ENCODE data around the gene SMG6. TPM values are rescaled to one million over a fixed set of nuclear protein-coding genes. Genes with fewer than 3 reads are reported as not detected.

Gene SMG6
- total and polyA plus RNA-seq, 2 of the 13 experiments (the other 11 are each of a cell fraction or from before 2014, with no cell fraction given), result 4.6 to 14.6 TPM

GRCh38 chr17:2067048-2067561, 236.5 kb downstream of the SMG6 start:
- H3K27me3 ChIP-seq (ENCODE audit: control insufficient read depth in 1 of 2, insufficient read depth in 2 of 2, low read length in 2 of 2), result no peaks in the 10 kb centered on the region
- no peak overlapping the region for H3K9ac ChIP-seq (ENCODE audit: insufficient read depth, low read depth, low read length)
- H3K4me3 ChIP-seq (replicated peaks in 1 of 3; ENCODE audit: insufficient read depth in 1 of 3, low read depth in 2 of 3, low read length in 3 of 3), result 0 out of 6 replicates have a peak overlapping the region, but pooled peaks of 1 of the 3 experiments have one; percentile 13
- no peak overlapping the region for H2AFZ ChIP-seq (ENCODE audit: low read length)
- ChIA-PET CTCF (ENCODE audit: low intra/inter-chr PET ratio, low total read pairs) (no interaction called here), POLR2A (no interaction called here)
- BruUV-seq (replicated peaks), result no TSS peak
- 53% methylated on average over 10 of the region's 14 CpGs for WGBS (ENCODE audit: low lambda C conversion rate)
- peak overlapping the region; percentile 54 for H3K27ac ChIP-seq (ENCODE audit: extremely low read length, insufficient read depth, low read length)
- in situ Hi-C loops (cut with HindIII; ENCODE audit: extremely low pct_ligation_motif_present, low pct_unique_long_range_greater_than_20kb) (no loop called here), intact Hi-C loops (cut with micrococcal nuclease; ENCODE audit: unreplicated experiment) (no loop called here)
- H4K20me1 ChIP-seq (ENCODE audit: insufficient read depth, low read length), result no peaks in the 10 kb centered on the region
- H3K9me3 ChIP-seq (ENCODE audit: low read length), result no peaks in the 10 kb centered on the region
- ATAC-seq (peak; percentile 80), DNase-seq (ENCODE audit: low spot score) (no peak), FAIRE-seq (no peak)
- H3K4me2 ChIP-seq (ENCODE audit: low read depth, low read length), result peak overlapping the region; percentile 55
- H3K79me2 ChIP-seq (ENCODE audit: insufficient read depth, low read length), result no peaks in the 10 kb centered on the region
- H3K36me3 ChIP-seq (replicated peaks in 1 of 2; ENCODE audit: control insufficient read depth in 1 of 2, insufficient read depth in 2 of 2, low read length in 2 of 2), result peaks cover 13 to 28% of the 10 kb centered on the region in 2 experiments
- peaks cover 38% of the 10 kb centered on the region for H3K4me1 ChIP-seq (ENCODE audit: insufficient read depth, low read length)
- TF ChIP-seq, protein P1, sequence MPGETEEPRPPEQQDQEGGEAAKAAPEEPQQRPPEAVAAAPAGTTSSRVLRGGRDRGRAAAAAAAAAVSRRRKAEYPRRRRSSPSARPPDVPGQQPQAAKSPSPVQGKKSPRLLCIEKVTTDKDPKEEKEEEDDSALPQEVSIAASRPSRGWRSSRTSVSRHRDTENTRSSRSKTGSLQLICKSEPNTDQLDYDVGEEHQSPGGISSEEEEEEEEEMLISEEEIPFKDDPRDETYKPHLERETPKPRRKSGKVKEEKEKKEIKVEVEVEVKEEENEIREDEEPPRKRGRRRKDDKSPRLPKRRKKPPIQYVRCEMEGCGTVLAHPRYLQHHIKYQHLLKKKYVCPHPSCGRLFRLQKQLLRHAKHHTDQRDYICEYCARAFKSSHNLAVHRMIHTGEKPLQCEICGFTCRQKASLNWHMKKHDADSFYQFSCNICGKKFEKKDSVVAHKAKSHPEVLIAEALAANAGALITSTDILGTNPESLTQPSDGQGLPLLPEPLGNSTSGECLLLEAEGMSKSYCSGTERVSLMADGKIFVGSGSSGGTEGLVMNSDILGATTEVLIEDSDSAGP (CRISPR knock-in tag; IDR thresholded peaks at IDR 0.05; ENCODE audit: borderline replicate concordance), result peak; percentile 13; the same call in 1 of the 2 replicates
- no peak for TF ChIP-seq ZNF609 (CRISPR knock-in tag; IDR thresholded peaks at IDR 0.05; ENCODE audit: borderline replicate concordance)
- TF ChIP-seq SMARCC2 (IDR thresholded peaks at IDR 0.05), result no peak
- peak; percentile 5; the same call in 1 of the 2 replicates for TF ChIP-seq KDM5B (CRISPR knock-in tag; IDR thresholded peaks at IDR 0.05; ENCODE audit: borderline replicate concordance)
- TF ChIP-seq FOXO4 (CRISPR knock-in tag; conservative IDR thresholded peaks at IDR 0.05), result 0 out of 2 replicates have a peak, but pooled peaks have one; percentile 62
- TF ChIP-seq, protein P2, sequence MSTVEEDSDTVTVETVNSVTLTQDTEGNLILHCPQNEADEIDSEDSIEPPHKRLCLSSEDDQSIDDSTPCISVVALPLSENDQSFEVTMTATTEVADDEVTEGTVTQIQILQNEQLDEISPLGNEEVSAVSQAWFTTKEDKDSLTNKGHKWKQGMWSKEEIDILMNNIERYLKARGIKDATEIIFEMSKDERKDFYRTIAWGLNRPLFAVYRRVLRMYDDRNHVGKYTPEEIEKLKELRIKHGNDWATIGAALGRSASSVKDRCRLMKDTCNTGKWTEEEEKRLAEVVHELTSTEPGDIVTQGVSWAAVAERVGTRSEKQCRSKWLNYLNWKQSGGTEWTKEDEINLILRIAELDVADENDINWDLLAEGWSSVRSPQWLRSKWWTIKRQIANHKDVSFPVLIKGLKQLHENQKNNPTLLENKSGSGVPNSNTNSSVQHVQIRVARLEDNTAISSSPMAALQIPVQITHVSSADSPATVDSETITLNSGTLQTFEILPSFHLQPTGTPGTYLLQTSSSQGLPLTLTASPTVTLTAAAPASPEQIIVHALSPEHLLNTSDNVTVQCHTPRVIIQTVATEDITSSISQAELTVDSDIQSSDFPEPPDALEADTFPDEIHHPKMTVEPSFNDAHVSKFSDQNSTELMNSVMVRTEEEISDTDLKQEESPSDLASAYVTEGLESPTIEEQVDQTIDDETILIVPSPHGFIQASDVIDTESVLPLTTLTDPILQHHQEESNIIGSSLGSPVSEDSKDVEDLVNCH (CRISPR knock-in tag; IDR thresholded peaks at IDR 0.05), result 0 out of 2 replicates have a peak, but pooled peaks have one; percentile 44
- TF ChIP-seq, protein P3, sequence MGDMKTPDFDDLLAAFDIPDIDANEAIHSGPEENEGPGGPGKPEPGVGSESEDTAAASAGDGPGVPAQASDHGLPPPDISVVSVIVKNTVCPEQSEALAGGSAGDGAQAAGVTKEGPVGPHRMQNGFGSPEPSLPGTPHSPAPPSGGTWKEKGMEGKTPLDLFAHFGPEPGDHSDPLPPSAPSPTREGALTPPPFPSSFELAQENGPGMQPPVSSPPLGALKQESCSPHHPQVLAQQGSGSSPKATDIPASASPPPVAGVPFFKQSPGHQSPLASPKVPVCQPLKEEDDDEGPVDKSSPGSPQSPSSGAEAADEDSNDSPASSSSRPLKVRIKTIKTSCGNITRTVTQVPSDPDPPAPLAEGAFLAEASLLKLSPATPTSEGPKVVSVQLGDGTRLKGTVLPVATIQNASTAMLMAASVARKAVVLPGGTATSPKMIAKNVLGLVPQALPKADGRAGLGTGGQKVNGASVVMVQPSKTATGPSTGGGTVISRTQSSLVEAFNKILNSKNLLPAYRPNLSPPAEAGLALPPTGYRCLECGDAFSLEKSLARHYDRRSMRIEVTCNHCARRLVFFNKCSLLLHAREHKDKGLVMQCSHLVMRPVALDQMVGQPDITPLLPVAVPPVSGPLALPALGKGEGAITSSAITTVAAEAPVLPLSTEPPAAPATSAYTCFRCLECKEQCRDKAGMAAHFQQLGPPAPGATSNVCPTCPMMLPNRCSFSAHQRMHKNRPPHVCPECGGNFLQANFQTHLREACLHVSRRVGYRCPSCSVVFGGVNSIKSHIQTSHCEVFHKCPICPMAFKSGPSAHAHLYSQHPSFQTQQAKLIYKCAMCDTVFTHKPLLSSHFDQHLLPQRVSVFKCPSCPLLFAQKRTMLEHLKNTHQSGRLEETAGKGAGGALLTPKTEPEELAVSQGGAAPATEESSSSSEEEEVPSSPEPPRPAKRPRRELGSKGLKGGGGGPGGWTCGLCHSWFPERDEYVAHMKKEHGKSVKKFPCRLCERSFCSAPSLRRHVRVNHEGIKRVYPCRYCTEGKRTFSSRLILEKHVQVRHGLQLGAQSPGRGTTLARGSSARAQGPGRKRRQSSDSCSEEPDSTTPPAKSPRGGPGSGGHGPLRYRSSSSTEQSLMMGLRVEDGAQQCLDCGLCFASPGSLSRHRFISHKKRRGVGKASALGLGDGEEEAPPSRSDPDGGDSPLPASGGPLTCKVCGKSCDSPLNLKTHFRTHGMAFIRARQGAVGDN (CRISPR knock-in tag; IDR thresholded peaks at IDR 0.05), result peak; percentile 62; the same call in 1 of the 2 replicates

Measured in HepG2 (cell line).